HEK293 (cell line): ENCODE data around the gene MAP3K14.
A peak's percentile ranks its signal among the peaks of the same experiment; 100 is the strongest.

ENCODE experiments used
- HIC1 ChIP-seq: fragments of 450-650 bp; formaldehyde crosslinking; IDR thresholded peaks from 2 replicates; pipeline ENCODE4 v1.5.1; 2016; ENCODE audit warnings: missing biosample characterization, missing genetic modification characterization
- ZNF16 ChIP-seq: fragments of 450-650 bp; formaldehyde crosslinking; IDR thresholded peaks from 2 replicates; pipeline ENCODE4 v1.5.1; 2016; ENCODE audit warnings: low read depth, missing biosample characterization, missing genetic modification characterization
- ZNF169 ChIP-seq: fragments of 450-650 bp; formaldehyde crosslinking; IDR thresholded peaks from 2 replicates; pipeline ENCODE4 v1.5.1; 2016; ENCODE audit warnings: missing biosample characterization, missing genetic modification characterization
- ZNF341 ChIP-seq: fragments of 450-650 bp; formaldehyde crosslinking; IDR thresholded peaks from 2 replicates; pipeline ENCODE4; 2016; ENCODE audit warnings: low read depth, missing biosample characterization, missing genetic modification characterization
- ZNF354C ChIP-seq: fragments of 450-650 bp; formaldehyde crosslinking; IDR thresholded peaks from 2 replicates; pipeline ENCODE4 v1.5.1; 2016; ENCODE audit warnings: missing biosample characterization, missing genetic modification characterization, low read depth, borderline replicate concordance
- ZNF423 ChIP-seq: fragments of 450-650 bp; formaldehyde crosslinking; IDR thresholded peaks from 2 replicates; pipeline ENCODE4 v1.5.1; 2016; ENCODE audit warnings: missing biosample characterization, missing genetic modification characterization
- ZNF626 ChIP-seq: fragments of 450-650 bp; sonication (Bioruptor Pico); formaldehyde crosslinking; IDR thresholded peaks from 2 replicates; pipeline ENCODE4 v1.5.1; 2018; ENCODE audit warnings: missing biosample characterization, missing genetic modification characterization, inconsistent platforms
- TF ChIP-seq, protein P1 (sequence below): fragments of 450-650 bp; formaldehyde crosslinking; IDR thresholded peaks from 2 replicates; pipeline ENCODE4 v1.5.1; 2016; ENCODE audit warnings: missing biosample characterization, missing genetic modification characterization

DNA sequence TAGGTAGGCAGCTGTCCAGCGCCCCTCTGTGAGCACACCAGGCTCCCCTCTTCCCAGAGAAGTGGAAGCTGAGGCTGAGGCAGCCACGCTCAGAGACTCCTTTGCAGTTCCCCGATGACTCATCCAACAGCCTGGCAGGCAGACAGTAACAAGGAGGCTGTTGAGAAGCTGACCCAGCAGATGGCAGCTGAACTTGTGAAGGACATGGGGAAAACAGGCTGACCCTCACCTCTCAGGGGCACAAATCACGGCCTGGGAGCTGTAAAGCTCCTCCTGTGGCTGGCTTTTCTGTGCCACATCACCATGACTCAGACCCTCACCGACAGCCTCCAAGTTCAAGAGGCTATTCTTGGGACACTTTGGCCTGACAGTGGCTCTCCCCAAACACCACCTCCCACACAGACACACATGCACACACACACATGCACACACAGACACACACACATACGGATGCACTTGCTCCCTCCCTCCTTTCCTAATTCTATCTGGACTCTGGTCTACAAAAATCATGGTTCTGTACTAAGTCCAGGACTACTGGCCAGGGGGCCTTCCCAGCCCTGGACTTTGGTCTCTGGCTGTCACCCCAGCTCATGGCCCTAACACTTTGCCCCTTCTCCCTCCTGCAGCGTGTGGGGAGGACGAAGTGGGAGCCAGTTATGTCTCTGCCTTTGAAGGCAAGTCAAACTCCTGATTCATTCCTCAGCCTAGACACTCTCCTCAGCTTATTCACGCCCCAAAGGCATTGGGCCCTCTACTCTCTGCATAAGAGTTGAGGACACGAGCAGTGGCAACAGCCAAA lies 23.2 kb downstream of the MAP3K14 start:
- TF ChIP-seq ZNF16, result no peak
- TF ChIP-seq ZNF169 (tag by site-specific recombination), result no peak
- TF ChIP-seq, protein P1, sequence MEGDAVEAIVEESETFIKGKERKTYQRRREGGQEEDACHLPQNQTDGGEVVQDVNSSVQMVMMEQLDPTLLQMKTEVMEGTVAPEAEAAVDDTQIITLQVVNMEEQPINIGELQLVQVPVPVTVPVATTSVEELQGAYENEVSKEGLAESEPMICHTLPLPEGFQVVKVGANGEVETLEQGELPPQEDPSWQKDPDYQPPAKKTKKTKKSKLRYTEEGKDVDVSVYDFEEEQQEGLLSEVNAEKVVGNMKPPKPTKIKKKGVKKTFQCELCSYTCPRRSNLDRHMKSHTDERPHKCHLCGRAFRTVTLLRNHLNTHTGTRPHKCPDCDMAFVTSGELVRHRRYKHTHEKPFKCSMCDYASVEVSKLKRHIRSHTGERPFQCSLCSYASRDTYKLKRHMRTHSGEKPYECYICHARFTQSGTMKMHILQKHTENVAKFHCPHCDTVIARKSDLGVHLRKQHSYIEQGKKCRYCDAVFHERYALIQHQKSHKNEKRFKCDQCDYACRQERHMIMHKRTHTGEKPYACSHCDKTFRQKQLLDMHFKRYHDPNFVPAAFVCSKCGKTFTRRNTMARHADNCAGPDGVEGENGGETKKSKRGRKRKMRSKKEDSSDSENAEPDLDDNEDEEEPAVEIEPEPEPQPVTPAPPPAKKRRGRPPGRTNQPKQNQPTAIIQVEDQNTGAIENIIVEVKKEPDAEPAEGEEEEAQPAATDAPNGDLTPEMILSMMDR (tag by site-specific recombination), result peak; percentile 27; the same call in 1 of the 2 replicates
- TF ChIP-seq ZNF423 (tag by site-specific recombination), result no peak
- TF ChIP-seq ZNF626 (tag by site-specific recombination), result no peak
- TF ChIP-seq HIC1 (tag by site-specific recombination), result peak; percentile 63; the same call in 1 of the 2 replicates
- TF ChIP-seq ZNF354C (tag by site-specific recombination), result no peak
- TF ChIP-seq ZNF341 (tag by site-specific recombination), result peak; percentile 69
